Forelimb muscle (tissue), 1 donor: Measurements from ENCODE around the gene CDKN1A. TPM values are rescaled to one million over a fixed set of nuclear protein-coding genes. Genes with fewer than 3 reads are reported as not detected.

Experiments
- DNase-seq: peaks from one replicate; pipeline ENCODE4 v3.0.0-alpha.2; 2013; ENCODE audit warnings: low read depth
- polyA plus RNA-seq: library from polyadenylated mRNA; unstranded; fragments of 120-200 nt; gene quantifications from one replicate; pipeline ENCODE4 v1.2.1, GENCODE V29; 2013; ENCODE audit not compliant: insufficient read length

The CDKN1A gene
- polyA plus RNA-seq, 1 donor, result 110 TPM

DNA sequence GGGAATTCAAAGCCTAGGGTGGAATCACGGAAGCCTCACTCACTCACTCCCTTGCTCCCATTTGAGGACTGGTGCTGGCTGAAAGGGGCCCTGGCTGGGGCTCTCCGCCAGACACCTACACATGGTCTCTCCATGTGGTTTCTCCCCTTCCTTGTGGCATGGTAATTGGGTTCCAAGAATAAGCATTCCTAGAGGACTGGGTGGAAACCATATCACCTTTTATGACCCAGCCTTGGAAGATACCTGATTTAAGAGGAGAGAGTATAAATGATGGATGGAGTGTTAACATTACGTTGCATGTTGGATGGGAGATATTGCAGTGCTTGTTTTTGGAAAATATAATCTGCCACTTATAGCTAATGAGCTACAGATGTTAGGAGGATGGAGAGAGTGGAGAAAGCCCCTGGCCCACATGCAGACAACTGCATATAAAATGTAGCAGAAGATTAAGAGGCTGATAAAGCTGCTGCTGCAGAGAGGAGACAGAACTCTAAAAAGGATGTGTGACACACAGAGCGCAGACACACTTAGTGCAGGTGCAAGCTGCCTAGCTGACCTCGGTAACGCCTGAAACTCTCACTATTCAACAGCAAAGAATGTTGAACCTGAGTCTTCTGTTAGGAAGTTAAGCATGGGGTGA lies 23.3 kb upstream of the CDKN1A start:
- no peak for DNase-seq

DNA sequence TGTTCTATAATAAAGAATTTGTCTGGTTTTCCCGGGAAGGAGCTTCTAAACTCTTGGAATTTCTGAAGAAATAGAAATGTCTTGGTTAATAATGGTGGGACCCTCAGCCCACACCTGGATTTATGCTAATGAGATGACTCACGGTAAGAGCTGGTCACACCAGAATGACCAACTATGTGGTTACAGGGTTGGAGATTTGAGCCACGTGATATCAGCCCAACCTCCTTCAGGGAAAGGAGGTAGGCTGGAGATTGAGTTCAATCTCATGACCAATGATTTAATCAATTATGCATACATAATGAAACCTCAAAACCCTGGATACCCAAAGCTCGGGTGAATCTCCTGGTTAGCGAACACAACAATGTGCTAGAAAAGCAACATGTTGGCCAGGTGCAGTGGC lies 22.1 kb upstream of the CDKN1A start:
- no peak for DNase-seq

DNA sequence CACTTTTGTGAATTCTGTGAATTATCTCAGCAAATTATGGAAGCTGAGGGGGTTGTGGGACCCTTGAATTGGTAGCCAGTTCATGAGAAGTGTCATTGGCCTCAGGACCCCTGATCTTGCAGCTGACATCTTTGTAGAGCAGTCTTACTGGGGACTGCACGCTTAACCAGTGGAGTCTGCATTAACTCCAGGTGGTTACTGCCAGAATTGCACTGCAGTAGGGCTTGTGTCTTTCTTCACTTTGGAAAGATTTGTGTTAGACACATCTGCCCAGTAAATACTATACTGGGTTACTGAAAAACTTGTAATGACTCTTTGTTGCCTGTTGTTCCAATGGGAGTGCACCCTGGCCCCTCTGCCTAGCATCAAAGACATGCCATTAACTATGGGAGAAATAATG lies 21.2 kb upstream of the CDKN1A start:
- no peak for DNase-seq

DNA sequence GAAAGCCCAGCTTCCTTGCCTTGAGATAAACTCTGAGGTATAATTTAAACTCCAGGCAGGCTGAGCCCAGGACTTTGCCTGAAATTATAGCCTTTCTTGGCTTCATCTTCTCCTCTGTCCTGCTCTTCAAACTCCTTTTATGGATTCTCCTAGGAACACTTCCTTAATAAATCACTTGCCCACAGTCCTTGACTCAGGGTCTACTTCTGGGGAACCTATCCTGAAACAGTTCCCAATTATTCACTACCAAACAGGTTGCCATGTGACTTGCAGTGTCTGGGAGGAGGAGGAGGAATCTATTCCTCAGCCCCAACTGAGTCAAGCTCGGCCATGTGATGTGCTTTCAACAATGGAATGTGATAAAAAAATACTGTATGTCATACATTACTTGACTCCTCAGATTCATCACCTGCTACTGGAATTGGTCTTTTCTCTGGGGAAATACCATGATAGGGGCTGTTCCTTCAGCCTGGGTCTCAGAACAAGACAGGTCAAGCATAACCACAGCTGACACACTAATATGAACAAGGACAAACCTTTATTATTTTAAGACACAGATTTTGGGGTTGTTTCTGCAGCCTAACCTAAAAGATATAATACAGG lies 20.5 kb upstream of the CDKN1A start:
- no peak for DNase-seq

DNA sequence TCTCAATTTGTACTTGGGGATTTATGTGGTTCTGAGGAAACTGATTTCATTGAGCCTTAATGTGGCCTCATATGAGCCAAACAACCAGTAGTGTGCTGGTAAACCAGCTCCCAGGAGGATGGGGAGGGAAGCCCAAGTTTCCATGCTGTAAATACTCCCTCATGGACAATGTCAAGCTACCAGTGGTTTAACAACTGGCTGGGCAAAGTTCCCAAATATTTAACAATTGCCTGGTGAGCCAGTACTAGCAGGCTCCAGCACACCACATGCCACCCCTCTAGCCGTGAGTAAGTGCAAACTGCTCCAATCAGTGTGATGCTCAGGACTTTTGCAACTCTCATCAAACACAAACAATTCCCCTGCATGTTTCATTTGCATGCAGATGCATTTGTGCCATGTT lies 19.2 kb upstream of the CDKN1A start:
- DNase-seq, result no peak

DNA sequence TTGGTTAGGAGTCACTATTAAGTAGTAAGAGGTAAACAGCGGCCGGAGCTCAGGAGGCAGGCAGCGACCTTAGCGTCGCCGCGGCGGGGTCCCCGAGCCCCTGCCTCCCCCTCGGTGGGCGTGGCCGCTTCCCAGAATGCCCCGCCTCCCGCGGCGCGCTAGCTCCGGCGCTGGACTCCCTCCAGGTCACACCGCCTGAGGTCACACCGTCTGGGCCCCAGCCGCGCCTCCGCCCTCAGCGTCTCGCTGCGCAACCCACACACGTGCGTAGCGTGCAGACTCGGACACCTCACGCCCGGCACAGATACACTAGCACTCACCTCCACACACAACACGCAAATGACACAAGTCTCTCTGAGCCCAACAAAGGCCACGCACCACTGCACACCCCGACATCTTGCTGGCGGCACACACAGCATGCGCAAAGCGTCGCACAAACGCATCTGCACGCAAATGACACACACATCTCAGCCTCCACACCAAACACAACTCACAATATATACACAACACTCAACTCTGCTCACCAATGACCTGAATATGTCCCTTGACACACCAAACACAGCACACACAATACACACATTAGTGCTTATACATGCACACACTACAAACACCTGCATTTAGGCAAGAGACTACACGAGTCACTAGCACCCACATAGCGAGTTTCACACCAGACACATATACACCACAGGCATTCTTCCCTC lies 17.6 kb upstream of the CDKN1A start:
- DNase-seq, result no peak

DNA sequence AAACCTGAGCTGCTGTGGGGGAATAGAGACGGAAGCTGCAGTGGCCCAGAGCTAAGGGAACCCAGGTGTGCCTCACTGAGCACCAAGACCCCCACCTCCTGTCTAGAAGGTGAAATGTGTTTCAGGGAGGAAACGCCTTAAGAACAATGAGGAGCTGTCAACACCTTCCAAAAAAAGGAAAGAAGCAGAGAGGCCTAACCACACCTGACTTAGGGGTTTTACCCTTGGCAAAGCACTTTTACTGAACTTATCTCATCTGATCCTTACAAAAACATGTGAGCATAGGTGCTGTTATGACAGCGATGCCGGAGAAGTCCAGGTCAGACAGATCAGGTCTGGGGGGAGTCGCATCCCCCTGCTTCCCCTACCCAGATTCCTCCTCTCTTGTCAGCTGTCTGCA lies 16.1 kb upstream of the CDKN1A start:
- no peak for DNase-seq

DNA sequence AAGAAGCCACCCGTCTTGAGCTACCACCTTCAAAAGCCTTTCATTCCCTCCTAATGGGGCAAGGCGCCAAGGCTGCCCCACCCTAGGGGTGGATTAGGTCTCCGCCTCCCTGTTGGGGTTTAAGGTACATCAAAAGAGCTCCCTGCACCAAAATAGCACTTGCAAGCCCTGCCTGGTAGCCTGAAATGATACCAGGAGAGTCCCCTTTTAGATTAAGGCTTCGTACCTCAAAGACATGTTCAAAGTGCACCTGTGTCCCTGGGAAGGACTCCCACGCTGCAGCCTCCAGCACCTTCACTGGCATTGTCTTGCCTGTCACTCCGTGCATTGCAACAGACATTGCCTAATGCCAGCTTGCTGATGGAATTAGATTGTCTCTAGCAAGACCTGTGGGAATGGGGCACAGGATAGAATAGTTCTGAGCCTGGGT lies 15.7 kb upstream of the CDKN1A start:
- no peak for DNase-seq

DNA sequence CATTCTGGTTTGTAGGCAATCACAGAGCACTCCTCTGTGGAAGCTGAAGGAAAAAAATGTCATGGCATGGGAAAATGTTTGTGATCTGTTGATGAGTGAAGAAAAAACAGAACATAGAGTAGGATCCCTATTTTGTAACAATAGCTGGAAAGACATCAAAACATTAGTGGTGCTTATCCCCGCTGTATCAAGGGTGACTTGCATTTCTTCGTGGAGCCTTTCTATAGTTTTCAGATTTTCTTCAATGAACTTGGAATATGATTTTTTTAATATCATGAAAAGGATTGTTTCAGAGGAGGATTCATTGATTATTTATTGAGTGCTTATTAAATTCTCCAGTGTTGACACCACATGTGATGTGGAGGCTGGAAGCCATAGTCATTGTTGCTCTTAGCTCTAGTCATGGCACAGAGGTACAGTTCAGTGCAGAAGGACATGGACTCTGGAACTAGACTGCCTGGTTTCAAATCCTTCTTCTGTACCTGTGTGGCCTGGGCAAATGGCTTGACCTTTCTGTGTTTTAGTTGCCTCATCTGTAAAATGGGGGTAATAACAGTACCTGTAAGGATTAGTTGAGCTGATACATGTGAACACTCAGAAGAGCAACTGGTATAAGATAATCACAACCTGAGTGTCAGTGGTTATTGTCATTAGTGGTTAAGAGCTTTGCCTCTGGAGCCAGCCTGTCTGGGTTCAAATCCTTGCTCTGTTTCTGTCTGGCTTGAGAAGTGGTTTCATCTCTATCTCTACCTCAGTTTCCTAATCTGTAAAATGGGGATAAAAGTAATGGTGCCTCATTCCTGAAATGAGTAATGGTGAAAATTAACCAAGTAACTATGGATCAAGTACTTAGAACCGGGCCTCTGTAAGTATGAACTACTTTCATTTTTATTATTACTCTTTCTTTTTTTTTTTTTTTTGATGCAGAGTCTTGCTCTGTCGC lies 14.7 kb upstream of the CDKN1A start:
- DNase-seq, result no peak

DNA sequence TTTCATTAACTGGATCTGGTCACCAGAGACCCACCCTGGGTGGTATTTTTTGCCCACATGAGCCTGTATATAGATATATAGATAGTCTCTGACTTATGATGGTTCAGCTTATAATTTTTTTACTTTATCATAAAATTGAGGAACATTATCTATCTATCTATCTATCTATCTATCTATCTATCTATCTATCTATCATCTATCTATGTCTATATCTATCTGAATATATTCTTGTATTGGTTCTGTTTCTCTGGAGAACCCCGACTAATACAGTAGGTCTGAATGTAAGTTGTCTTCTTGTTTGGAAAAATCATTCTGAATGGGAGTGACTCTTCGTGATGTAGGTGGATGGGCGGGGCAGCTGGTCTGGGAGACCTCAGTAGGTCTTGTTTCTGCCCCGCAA lies 13.3 kb upstream of the CDKN1A start:
- DNase-seq, result no peak

DNA sequence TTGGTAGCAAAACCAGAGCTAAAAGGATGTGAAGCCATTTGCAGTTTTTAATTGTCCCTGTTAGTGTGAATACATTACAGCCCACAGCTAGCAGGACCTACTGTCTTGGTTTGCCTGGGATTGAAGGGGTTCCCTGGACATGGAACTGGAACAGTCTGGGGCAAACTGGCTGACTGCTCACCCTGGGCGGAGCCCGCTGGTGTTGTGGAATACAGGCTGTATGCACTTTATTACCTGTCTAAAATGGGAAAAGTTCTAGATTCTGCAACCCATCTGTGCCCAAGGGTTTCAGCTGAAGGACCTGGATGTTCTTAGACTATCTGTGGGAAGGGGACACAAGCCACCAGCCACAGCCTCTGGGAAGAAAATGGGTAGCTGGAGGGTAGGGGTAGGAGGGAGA lies 12.2 kb upstream of the CDKN1A start:
- DNase-seq, result no peak

DNA sequence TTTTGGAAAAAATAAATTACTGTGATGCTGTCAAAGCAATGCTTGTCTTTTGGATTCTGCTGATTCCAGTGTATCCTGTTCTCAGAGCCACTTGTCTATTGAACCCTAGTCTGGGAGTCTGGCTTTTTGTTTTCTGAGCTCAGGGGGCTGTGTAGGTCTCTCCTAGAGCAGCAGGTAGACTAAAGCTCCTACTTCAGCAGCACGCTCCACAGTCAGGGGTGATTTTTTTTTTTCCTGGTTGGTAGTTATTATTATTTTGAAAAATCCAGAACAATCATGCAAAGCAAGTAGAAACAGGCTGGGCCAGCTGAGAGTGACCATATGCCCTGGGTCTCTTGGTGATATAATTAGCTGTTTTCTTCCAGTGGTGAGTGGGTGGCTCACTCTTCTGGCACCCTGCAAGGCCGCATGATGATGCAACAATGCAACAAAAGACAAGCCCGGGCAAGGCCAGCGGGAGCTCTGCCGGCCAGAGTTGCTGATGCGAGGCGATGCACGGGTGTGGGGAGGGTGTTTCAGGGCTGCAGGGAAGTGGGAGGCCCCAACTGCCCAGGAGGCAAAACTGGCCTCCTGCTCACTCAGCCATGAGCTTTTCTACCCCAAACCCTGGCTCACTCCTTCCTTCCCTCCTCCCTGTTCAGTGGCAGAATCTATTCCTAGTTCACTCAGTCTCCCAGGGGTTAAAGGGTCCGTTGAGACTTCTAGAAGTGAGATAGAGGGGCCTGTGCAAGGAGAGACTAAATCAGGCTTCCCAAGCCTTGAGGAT lies 11.5 kb upstream of the CDKN1A start:
- no peak for DNase-seq

DNA sequence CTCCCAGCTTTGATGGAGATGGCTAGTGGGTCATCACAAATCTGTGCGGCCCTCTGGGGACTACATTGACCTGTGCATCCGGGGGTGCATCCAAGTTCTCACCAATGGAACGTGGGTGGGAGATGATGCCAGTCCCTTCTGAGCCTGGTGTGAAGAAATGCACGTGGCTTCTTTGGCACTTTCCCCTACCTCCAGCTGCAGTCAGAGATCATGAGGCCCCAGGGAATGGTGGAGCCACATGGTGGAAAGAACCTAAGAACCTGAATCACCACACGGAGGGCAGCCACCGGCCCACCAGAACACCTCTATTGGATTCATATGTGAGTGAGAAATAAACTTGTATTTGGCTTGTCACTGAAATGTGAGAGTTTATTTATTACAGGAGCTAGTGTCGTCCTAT lies 9.9 kb upstream of the CDKN1A start:
- no peak for DNase-seq

DNA sequence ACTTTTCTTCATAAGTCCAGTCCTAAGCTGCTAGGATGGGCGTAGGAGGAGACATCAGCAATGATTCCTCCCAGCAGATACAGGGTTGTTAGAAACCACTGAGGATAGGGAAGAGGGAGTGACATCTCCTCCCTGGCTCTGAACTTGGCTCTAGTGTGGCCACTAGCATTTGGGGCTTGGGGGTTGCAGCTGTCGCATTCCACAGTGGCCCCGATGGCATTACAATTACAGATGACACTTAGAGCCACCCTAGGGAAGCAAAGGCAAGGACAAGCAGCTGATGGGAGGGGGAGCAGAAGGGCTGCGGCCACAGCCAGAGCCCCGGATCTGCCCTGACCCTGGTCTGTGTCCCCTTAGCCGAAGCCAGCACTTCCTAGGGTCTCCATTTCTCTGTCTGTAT lies 9.5 kb upstream of the CDKN1A start:
- no peak for DNase-seq

DNA sequence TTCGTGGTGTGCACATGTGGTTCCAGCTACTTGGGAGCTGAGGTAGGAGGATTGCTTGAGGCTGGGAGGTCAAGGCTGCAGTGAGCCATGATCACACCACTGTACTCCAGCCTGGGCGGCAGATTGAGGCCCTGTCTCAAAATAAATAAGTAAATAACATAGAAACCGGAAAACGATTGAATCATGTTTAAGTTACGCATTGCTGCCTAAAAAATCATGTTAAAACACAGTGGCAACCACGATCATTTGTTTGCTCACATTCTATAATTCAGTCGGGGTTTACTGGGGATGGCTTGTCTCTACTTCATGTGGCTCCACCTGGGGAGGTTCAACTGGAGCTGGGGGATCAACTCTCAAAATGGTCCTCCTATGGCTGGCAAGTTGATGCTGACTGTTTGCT lies 8.2 kb upstream of the CDKN1A start:
- DNase-seq, result no peak

DNA sequence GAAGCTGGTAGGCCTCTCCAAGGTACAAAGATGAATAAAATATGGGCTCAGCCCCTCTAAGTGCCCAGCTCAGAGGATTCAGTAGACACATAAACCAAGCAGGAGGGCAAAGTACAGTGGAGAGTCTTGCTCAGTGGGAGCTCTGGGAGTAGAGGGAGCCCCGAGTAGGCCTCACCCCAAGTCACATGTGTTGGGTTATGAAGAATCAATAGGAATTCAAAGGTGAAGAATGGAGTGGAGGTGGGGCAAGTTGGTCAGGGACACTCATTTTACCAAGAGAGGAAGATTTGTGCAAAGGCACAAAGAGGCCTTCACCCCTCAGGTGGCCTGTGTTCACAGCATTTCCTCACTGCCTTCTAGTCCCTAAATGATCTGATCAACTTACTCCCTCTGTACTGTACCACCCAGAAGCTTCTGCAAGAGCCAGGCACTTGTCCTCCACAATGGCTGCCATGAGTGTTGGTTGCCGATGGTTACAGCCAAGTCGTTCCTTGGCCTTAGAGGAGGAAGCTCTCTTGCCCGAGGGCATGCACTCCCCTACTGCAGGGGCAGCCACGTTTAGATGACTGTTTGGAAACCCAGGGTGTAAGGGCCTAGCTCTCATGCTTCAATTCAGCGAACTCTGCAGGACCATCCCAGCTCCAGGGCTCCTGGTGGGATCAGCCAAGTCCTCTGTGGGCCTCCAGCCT lies 6.7 kb upstream of the CDKN1A start:
- DNase-seq, result no peak

DNA sequence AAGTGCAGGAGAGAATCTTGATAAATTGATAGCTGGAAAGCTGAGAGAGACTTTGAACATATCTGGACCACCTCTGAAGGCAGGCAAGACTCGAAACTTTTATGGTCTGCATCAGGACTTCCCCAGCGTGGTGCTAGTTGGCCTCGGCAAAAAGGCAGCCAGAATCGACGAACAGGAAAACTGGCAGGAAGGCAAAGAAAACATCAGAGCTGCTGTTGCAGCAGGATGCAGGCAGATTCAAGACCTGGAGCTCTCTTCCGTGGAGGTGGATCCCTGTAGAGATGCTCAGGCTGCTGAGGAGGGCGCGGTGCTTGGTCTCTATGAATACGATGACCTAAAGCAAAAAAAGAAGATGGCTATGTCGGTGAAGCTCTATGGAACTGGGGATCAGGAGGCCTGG lies 4.6 kb upstream of the CDKN1A start:
- DNase-seq, result no peak

DNA sequence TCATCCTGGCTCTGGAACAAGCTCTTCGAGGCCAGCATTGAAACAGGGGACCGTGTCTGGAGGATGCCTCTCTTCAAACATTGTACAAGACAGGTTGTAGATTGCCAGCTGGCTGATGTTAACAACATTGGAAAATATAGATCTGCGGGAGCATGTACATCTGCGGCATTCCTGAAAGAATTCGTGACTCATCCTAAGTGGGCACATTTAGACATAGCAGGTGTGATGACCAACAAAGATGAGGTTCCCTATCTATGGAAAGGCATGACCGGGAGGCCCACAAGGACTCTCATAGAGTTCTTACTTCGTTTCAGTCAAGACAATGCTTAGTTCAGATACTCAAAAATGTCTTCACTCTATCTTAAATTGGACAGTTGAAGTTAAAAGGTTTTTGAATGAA lies 3.6 kb upstream of the CDKN1A start:
- DNase-seq, result no peak

DNA sequence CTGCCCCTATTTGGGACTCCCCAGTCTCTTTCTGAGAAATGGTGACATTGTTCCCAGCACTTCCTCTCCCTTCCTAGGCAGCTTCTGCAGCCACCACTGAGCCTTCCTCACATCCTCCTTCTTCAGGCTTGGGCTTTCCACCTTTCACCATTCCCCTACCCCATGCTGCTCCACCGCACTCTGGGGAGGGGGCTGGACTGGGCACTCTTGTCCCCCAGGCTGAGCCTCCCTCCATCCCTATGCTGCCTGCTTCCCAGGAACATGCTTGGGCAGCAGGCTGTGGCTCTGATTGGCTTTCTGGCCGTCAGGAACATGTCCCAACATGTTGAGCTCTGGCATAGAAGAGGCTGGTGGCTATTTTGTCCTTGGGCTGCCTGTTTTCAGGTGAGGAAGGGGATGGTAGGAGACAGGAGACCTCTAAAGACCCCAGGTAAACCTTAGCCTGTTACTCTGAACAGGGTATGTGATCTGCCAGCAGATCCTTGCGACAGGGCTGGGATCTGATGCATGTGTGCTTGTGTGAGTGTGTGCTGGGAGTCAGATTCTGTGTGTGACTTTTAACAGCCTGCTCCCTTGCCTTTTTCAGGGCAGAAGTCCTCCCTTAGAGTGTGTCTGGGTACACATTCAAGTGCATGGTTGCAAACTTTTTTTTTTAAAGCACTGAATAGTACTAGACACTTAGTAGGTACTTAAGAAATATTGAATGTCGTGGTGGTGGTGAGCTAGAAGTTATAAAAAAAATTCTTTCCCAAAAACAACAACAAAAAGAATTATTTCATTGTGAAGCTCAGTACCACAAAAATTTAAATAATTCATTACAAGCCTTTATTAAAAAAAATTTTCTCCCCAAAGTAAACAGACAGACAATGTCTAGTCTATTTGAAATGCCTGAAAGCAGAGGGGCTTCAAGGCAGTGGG lies 2.1 kb upstream of the CDKN1A start:
- no peak for DNase-seq
